ENCODE results near the gene CARD10. TPM values are rescaled to one million over a fixed set of nuclear protein-coding genes. Genes with fewer than 3 reads are reported as not detected.
"Not testable (repeated sequence)": the region's sequence is repeated elsewhere in the genome, so short reads cannot be mapped to it uniquely, and the experiment has no call there.

CARD10 gene
- total RNA-seq, 1 donor from 2014 or later: 2.0 TPM

- no peak for DNase-seq
Measured at GRCh38 chr22:37553725-37554124, 34.5 kb upstream of the CARD10 start.

DNA sequence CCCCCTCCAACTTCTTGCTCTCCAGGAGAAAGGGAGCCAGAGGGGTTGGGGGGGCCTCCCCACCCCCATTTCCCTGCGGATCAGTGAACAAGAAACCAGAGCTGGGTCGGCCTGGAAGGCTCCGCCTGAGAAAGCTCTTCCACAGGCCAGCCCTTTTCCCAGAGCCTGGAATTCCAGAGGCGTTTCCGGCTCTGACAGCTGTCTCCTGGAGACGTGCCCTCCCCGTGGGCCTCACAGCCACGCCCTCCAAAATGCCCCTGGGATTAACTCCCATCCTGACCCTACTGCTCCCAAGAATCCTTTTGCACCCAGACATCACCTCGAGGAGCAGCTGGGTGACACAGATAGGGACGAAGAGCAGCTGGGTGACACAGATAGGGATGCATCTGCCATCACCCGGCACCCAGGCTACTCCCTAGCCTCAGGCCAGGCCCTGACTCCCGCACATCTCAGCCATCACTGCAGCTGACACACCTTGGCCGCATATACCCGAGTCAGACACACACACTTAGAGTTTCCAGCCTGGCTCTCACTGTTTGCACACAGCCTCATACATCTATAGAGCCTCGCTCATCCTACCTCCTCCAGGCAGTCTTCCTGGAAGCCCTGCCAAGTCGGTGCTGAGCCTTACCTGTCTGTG is 33.4 kb upstream of the CARD10 start:
- DNase-seq: no peak

- DNase-seq: no peak
Measured at GRCh38 chr22:37551981-37552380, 32.8 kb upstream of the CARD10 start.

DNA sequence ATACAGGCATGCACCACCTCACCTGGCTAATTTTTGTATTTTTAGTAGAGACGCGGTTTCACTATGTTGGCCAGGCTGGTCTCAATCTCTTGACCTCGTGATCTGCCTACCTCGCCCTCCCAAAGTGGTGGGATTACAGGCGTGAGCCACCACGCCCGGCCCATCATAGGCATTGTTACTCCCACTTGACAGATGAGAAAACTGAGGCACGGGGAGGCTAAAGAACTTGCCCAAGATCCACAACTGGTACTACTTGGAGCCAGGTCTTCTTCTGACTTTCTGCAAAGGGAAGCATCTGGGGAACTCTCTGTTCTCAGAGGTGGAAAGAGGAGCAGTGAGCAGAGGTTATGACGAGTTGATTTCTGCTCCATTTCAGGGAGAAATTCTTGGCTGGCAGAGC is 31.7 kb upstream of the CARD10 start:
- not testable (repeated sequence) for DNase-seq

DNA sequence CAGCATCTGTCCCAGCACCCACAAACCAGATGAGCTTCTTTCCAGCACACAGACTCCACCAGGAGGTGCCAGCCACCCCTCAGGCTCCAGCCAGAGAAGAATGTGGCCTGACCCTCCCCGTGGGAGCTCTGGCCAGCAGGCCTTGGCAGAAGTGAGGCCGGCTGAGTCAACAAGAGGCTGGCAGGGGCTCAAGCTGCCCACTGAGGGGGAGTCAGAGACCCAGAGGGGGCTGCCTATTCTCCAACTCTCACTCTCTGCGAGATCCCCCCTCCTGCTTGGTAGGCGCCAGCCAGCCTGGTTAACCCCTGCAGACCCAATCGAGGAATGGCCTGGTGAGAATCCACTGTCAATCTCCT is 30.5 kb upstream of the CARD10 start:
- DNase-seq: peak; percentile 54

DNA sequence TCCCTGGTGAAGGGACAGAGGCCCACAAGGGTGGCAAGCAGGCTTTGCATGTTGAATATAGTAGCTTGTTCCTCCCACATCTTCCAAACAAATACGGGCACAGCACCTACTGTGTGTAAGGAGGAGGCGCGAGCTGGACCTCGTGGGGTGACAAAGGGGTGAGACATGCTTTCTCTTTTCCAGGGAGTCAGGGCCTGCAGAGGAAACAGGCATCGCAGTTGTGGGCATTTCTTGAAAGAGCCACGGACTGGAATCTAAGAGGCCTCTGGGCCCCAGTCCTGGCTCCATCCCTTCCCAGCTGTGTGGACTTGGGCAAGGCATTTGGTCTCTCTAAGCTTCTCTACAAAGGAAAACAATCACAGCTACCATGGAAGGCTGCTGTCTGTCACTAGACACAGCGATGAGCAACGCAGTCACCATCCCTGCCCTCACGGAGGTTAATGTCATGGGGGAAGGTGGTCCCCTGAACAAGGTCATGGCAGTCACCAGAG is 28.1 kb upstream of the CARD10 start:
- no peak for DNase-seq

DNA sequence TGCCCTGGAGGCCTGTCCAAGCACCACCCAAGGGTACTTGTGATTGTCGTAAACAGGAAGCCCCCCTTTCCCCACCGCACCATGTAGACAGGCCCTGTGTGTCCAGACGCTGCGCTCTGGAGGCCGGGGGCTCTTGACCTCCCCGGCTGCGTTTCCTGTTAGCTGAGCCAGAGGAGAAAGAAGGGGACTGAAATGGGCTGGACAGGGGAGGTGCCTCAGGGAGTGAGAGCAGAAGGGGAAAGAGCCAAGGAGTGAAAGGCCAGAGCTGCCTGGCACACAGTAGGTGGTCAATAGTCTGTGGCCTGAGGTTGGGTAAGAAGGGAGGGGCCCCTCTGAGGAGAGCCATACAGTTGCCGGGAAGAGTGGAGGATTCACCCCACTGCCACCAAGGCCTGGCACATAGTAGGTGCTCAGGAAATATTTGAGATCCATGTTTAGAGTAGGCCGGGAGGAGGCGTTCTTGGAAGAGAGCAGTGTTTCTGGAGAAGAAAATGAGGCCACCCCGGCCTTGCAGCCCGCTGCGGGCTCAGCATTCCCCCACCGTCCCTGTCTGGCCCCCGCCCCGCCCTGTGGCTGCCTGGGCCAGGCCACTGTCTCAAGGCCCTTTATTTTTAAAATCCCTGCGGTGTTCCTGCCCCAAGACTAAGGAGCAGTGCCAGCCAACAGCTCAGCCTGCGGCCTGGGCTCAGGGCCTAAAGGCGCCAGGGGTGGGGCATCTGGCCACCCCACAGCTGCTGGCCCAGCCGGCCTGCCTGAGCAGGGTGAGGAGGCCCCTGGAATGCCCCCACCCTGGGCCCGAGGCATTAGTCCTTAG is 27.4 kb upstream of the CARD10 start:
- DNase-seq: peak; percentile 41

DNA sequence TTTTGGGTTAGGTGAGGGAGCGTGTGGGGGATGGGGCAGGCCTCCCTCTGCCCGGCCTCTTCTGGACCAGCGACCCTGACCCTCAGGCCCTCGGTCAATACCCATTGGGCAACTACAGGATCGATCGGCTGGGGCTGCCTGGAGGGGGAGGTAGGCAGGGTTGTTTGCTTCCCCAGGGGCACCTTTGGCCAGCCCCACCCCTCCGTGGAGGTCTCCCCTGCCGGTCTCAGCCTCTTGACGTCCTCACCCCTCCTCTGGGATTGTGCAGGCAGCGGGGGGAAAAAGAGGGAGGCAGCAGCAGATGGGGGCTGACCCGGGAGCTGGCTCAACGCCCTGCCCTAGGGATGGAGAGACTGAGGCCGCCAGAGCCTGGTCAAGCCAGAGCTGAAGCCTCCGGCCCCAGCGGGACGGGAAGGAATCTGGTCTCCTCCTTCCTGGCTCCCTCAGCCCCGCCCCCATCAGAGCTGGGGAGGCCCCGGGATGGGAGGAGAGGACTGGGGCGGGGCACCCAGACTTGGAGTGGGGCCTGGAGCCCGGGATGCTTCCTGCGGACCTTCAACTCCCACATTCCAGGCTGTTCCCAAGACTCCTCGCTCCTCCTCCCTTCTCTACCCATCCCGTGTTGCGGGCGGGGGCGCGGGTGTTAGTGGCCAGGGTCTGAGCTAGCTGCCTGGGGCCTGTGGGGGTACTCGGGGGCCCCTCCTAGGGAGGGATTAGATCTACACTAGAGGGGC is 26.7 kb upstream of the CARD10 start:
- DNase-seq: no peak

DNA sequence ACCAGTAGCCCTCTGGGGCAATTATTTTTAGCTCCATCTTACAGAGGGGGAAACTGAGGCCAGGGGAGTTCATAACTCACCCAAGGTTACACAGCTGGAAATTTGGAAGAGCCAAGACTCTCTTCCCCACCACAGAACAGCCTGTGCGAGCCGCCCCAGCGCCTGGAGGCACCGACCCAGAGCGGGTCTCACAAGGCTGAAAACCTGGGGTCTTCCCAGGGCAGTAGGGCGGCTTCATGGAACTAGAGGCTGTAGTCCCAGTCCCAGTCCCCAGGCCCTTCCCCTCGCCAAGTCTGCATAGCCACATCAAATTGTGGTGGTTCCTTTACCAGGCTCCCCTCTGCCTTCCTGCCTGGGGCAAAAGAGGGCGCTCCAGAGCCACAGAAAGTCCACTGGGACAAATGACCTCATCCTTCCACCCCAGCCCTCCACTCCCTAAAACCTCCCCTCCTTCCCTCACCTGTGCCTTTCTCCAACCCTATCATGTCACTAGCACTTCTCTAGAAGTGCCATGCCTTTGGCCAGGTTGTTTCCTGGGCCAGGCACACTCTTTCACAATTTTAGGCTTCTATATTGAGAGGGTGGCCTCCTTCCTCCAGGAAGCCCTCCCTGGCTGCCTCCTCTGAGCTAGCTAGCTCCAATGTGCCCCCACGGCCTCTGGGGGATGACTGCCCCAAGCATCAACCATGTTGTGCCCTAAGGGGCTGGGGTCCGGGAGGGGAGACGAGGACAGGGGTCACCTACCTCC is 25.9 kb upstream of the CARD10 start:
- no peak for DNase-seq

- DNase-seq: no peak
Measured at GRCh38 chr22:37542959-37543358, 23.7 kb upstream of the CARD10 start.

GRCh38 chr22:37542416-37542815 is 23.2 kb upstream of the CARD10 start:
- DNase-seq: not testable (repeated sequence)

DNA sequence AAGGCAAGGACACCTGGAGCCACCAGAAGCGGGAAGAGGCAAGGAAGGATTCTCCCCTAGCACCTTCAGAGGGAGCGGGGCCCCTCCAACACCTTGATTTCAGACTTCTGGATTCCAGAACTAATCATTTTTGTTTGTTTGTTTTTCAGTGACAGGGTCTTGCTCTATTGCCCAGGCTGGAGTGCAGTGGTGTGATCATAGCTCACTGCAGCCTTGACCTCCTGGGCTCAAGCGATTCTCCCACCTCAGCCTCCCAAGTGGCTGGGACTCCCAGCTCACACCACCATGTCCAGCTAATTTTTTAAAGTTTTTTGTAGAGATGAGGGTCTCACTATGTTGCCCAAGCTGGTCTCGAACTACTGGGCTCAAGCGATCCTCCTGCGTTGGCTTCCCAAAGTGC is 20.6 kb upstream of the CARD10 start:
- DNase-seq: not testable (repeated sequence)

DNA sequence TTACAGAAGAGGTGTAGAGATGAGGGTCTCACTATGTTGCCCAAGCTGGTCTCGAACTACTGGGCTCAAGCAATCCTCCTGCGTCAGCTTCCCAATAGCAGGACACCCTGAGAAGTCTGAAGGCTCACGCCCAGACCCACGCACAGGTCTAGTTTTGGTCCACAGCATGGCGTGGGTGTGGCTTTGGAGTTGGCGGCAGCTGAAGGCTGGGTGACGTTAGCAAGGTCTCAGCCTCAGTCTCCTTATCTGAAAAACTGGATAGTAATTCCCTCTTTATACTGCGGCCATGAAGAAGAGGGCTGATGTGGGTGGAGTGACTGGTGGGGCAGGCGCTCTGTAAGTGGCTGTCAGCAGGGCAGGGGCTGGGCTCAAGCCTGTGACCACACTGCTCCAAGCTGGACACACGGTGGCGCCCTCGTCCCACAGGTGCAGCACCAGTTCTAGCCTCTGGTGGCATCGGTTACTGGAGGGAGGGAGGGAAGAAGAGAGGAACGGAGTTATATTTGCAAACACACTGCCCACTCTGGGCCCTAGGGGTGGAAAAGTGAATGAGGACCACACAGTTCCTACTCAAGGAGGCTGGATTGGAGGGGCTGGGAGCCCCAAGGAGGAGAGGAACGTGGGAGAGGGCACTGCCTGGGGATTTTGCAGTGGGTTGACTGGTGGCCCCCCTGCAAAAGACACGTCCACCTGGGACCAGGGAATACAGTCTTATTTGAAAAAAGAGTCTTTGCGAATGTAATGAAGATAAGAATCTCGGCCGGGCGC is 19.6 kb upstream of the CARD10 start:
- DNase-seq: peak; percentile 86

GRCh38 chr22:37535159-37535558 is 15.9 kb upstream of the CARD10 start:
- DNase-seq: no peak

GRCh38 chr22:37534445-37534844 is 15.2 kb upstream of the CARD10 start:
- no peak for DNase-seq

DNA sequence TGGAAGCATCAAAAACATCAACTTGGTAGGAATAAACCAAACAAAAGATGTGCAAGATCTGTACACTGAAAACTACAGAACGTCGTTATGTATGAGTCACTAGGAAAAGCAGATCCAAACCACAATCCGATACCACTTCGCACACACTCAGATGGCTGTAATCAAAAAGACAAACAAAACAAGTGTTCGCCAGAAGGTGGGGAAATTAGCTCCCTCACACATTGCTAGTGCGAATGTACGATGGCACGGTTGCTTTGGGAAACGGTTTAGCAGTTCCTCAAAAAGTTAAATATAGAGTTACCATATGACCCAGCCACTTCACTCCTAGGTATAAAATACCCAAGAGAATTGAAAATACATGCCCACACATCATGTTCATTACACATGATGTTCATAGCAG is 14.8 kb upstream of the CARD10 start:
- no peak for DNase-seq

- no peak for DNase-seq
Measured at GRCh38 chr22:37529652-37530345, 10.6 kb upstream of the CARD10 start.

GRCh38 chr22:37527952-37528351 is 8.7 kb upstream of the CARD10 start:
- DNase-seq: not testable (repeated sequence)

DNA sequence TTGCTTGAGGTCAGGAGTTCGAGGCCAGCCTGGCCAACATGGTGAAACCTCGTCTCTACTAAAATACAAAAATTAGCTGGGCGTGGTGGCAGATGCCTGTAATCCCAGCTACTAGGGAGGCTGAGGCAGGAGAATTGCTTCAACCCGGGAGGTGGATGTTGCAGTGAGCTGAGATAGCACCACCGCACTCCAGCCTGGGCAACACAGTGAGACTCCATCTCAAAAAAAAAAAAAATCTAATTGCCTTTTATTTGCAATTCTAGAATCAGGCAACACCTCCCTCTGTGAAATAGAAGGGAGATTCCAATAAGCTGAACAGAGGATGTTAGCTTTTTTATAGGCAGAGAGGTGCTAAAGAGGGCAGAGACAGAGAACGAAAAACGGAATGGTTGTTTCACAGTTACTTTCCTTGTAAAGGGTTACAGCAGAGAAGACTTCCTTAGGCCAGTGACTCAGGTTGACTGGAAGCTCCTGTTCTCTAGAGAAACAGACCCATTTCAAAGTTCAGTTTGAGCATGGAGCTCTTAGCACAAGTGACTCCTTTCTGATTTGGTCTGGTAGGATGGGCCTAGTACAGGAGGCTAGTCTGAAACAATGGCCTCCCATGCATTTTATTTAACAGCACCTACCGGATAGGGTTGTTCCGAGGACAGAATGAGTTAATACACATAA is 8.0 kb upstream of the CARD10 start:
- DNase-seq: not testable (repeated sequence)

- DNase-seq: no peak
Measured at GRCh38 chr22:37526376-37526775, 7.2 kb upstream of the CARD10 start.

Measured in occipital lobe (tissue), 2 donors.